ENCODE data around the gene VCL. TPM values are rescaled to one million over a fixed set of nuclear protein-coding genes. Genes with fewer than 3 reads are reported as not detected.

The VCL gene
- total RNA-seq, 1 experiment from 2014 or later, result 62.7 TPM

- DNase-seq (ENCODE audit: low read depth), result peak; percentile 95
Observed at GRCh38 chr10:74150990-74151878, 153.3 kb downstream of the VCL start, which contains the start of gene ADK. Gene ADK (plus strand): TSS chr10:74151221. CDS start chr10:74151279, 58 bp downstream.

GRCh38 chr10:74151879-74152722, 154.2 kb downstream of the VCL start:
- DNase-seq (ENCODE audit: low read depth), result no peak

- DNase-seq (ENCODE audit: low read depth), result peak; percentile 58
Observed at GRCh38 chr10:74153123-74153522, 155.2 kb downstream of the VCL start.

GRCh38 chr10:74153676-74154075, 155.8 kb downstream of the VCL start:
- no peak for DNase-seq (ENCODE audit: low read depth)

- DNase-seq (ENCODE audit: low read depth), result peak; percentile 18
Observed at GRCh38 chr10:74156919-74157289, 159.0 kb downstream of the VCL start.

- DNase-seq (ENCODE audit: low read depth), result no peak
Observed at GRCh38 chr10:74160013-74160412, 162.1 kb downstream of the VCL start.

GRCh38 chr10:74163319-74164068, 165.6 kb downstream of the VCL start:
- no peak for DNase-seq (ENCODE audit: low read depth)

GRCh38 chr10:74164716-74165529, 167.0 kb downstream of the VCL start:
- DNase-seq (ENCODE audit: low read depth), result no peak

GRCh38 chr10:74165530-74165901, 167.6 kb downstream of the VCL start:
- DNase-seq (ENCODE audit: low read depth), result no peak

- DNase-seq (ENCODE audit: low read depth), result no peak
Observed at GRCh38 chr10:74167443-74167842, 169.5 kb downstream of the VCL start.

Other genes with a start within 250 kb of the VCL start
- 67.9 and 70.7 TPM in 2 replicates for gene CHCHD1, start 216.1 kb upstream of the VCL start, total RNA-seq (2014; rRNA removed; shearing (Covaris generic))
- 18.3 and 21.6 TPM in 2 replicates for gene ZSWIM8, start 212.5 kb upstream of the VCL start, total RNA-seq (2014; rRNA removed; shearing (Covaris generic))
- gene NDST2, start 186.5 kb upstream of the VCL start, total RNA-seq (2014; rRNA removed; shearing (Covaris generic)), result 8.1 and 11.7 TPM in 2 replicates
- gene CAMK2G, start 123.6 kb upstream of the VCL start, total RNA-seq (2014; rRNA removed; shearing (Covaris generic)), result 15.4 and 16.0 TPM in 2 replicates
- 173 and 188 TPM in 2 replicates for gene PLAU, start 87.0 kb upstream of the VCL start, total RNA-seq (2014; rRNA removed; shearing (Covaris generic))
- gene AP3M1, start 152.7 kb downstream of the VCL start, total RNA-seq (2014; rRNA removed; shearing (Covaris generic)), result 26.4 and 29.2 TPM in 2 replicates
- gene ADK, start 153.1 kb downstream of the VCL start, total RNA-seq (2014; rRNA removed; shearing (Covaris generic)), result 63.5 and 64.6 TPM in 2 replicates

Measured in RPMI7951 (cell line).